Progenitor cell of endocrine pancreas (in vitro differentiated cells): ENCODE measurements around the gene APOL6. TPM values are rescaled to one million over a fixed set of nuclear protein-coding genes. Genes with fewer than 3 reads are reported as not detected.

Experiments used
- DNase-seq: peaks from one replicate; pipeline ENCODE4 v3.0.0; 2021; ENCODE audit warnings: low spot score; ENCODE audit not compliant: unreplicated experiment
- H3K27ac Mint-ChIP-seq: 2 replicates; pipeline ENCODE4 v1.8.0; 2021; ENCODE audit warnings: mild to moderate bottlenecking, moderate library complexity, mixed read lengths
- H3K27me3 Mint-ChIP-seq: 2 replicates; pipeline ENCODE4 v1.8.0; 2021; ENCODE audit warnings: mixed read lengths
- H3K36me3 Mint-ChIP-seq: 2 replicates; pipeline ENCODE4 v1.8.0; 2022; ENCODE audit warnings: mixed read lengths; ENCODE audit not compliant: insufficient read depth
- H3K4me1 Mint-ChIP-seq: 2 replicates; pipeline ENCODE4 v1.8.0; 2021; ENCODE audit warnings: low read depth, mixed read lengths
- H3K4me3 Mint-ChIP-seq: 2 replicates; pipeline ENCODE4 v1.8.0; 2021; ENCODE audit warnings: low read depth, mild to moderate bottlenecking, moderate library complexity, mixed read lengths
- H3K9me3 Mint-ChIP-seq: 2 replicates; pipeline ENCODE4 v1.8.0; 2021; ENCODE audit warnings: low read depth, mixed read lengths
- total RNA-seq: library from RNA; stranded (reverse); gene quantifications from 2 replicates; pipeline ENCODE4 v1.2.1, GENCODE V29; 2021
- TF ChIP-seq, protein P1 (sequence below): fragments of 200-600 bp; sonication (generic); IDR thresholded peaks from one replicate; pipeline ENCODE4 v1.5.0; 2021; ENCODE audit warnings: antibody characterized with exemption, mild to moderate bottlenecking; ENCODE audit not compliant: unreplicated experiment

Gene APOL6
- total RNA-seq, 1 donor from 2014 or later = 0.07 TPM

DNA sequence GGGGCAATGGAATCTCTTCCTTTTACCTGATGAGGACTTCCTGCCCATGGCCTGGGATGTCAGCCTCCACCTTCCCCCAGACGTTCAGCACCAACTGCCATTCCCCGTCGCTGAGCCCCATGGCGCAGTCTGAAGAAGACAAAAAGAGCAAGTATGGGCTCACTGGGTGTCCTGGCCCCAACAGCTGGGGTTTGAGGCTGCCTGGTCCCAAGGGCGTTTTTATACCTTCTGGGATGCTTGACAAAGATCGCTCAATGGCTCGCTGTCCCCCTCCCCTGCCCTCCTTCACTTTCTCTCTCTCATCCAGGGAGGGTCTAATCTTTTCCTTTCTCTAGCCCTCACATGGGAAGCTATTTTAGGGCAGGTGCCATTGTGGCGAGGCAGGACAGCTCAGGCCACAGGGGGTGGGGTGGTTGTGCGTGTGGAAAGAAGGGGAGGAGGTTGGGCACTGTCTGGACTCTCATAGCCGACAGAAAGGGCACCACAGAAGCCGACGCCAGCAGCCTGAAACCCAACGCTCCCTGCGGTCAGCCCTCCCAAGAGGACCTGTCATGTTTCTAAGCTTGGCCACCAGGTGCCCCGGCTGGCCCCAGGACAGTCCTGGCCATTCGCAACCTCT, 31.0 kb upstream of the APOL6 start, which contains the start of gene MB:
MB (minus strand) TSS at position 193 of the 619 bp plus-strand sequence; CDS start at position 121, 72 bp downstream.
- Mint-ChIP-seq H3K27me3 (peaks cover 9% of the 10 kb centered on the region), H3K36me3 (no peaks in the 10 kb centered on the region), H3K27ac (no peak within 1 kb of the TSS), H3K4me3 (no peak within 1 kb of the TSS), H3K9me3 (no peaks in the 10 kb centered on the region), H3K4me1 (no peaks in the 10 kb centered on the region)
- TF ChIP-seq, protein P1, sequence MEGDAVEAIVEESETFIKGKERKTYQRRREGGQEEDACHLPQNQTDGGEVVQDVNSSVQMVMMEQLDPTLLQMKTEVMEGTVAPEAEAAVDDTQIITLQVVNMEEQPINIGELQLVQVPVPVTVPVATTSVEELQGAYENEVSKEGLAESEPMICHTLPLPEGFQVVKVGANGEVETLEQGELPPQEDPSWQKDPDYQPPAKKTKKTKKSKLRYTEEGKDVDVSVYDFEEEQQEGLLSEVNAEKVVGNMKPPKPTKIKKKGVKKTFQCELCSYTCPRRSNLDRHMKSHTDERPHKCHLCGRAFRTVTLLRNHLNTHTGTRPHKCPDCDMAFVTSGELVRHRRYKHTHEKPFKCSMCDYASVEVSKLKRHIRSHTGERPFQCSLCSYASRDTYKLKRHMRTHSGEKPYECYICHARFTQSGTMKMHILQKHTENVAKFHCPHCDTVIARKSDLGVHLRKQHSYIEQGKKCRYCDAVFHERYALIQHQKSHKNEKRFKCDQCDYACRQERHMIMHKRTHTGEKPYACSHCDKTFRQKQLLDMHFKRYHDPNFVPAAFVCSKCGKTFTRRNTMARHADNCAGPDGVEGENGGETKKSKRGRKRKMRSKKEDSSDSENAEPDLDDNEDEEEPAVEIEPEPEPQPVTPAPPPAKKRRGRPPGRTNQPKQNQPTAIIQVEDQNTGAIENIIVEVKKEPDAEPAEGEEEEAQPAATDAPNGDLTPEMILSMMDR = no peak
- DNase-seq = no peak

DNA sequence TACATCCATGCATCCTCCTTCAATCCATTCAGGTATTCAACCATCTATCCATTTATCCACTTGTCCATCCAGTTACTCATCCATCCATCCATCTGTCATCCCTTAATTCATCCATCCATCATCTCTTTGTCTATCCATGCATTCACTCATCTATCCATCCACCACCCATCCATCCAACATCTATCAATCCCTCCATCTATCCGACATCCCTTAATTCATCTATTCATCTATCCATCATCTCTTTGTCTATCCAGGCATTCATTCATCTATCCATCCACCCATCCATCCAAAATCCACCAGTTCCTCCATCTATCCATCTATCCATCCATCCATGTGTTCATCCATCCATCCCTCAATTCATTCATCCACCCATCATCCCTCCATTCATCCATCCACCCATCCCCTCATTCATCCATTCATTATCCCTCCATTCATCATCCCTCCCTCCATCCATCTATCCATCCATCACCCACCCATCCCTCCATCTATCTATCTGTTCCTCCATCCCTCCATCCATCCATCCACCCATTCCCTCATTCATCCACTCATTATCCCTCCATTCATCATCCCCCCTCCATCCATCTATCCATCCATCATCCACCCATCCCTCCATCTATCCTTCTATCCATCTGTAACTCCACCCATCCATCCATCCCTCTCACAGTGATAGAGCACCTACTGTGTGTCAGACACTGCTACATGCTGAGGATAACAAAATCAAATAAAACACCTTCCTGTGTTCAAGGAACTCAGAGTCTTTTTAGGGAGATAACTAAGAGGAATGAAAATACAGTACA, 29.6 kb upstream of the APOL6 start:
- H3K27me3 Mint-ChIP-seq = peaks cover 9% of the 10 kb centered on the region
- no peak overlapping the region for H3K4me3 Mint-ChIP-seq
- H3K36me3 Mint-ChIP-seq = no peaks in the 10 kb centered on the region
- no peak for DNase-seq
- no peaks in the 10 kb centered on the region for H3K9me3 Mint-ChIP-seq
- no peak overlapping the region for H3K27ac Mint-ChIP-seq
- H3K4me1 Mint-ChIP-seq = peaks cover 2% of the 10 kb centered on the region
- TF ChIP-seq, protein P1 = no peak

DNA sequence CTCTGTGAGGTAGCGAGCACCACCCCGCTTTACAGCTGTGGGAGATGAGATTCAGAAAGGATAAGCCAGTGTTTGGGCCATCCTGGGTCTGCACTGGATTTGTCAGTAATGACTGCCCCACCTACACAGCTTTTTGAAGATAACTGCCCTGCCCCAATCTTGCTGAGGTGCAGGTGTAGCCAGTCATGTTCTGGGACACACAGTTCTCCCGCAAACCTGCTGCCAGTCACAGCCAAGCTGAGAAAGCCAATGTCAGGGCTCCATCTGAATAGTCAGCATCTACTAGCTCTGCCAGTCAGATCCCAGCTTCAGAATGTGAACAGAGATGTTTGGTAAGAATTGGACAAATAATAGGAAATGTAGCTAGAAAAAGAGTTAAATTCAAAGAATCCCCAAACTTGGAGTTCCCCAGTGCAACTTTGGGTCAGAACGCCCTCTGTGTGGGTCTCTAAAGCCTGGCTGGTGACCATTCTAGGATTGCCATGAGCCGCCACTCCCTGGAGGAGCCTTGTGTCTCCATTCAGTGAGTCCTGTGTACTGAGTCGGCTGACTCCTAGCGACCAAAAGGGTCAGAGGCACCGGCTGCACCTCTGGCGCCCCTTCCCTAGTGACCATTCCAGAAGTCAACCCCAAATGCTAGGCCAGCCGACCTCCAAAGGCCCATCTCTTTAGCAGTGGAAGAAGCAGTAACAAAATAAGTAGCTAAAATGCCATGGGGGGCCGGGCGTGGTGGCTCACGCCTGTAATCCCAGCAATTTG, 28.7 kb upstream of the APOL6 start:
- H3K4me3 Mint-ChIP-seq = no peak overlapping the region
- DNase-seq = no peak
- peak overlapping the region; percentile 34 for H3K27ac Mint-ChIP-seq
- peaks cover 9% of the 10 kb centered on the region for H3K27me3 Mint-ChIP-seq
- no peaks in the 10 kb centered on the region for H3K36me3 Mint-ChIP-seq
- H3K4me1 Mint-ChIP-seq = peaks cover 2% of the 10 kb centered on the region
- H3K9me3 Mint-ChIP-seq = no peaks in the 10 kb centered on the region
- TF ChIP-seq, protein P1 = no peak

DNA sequence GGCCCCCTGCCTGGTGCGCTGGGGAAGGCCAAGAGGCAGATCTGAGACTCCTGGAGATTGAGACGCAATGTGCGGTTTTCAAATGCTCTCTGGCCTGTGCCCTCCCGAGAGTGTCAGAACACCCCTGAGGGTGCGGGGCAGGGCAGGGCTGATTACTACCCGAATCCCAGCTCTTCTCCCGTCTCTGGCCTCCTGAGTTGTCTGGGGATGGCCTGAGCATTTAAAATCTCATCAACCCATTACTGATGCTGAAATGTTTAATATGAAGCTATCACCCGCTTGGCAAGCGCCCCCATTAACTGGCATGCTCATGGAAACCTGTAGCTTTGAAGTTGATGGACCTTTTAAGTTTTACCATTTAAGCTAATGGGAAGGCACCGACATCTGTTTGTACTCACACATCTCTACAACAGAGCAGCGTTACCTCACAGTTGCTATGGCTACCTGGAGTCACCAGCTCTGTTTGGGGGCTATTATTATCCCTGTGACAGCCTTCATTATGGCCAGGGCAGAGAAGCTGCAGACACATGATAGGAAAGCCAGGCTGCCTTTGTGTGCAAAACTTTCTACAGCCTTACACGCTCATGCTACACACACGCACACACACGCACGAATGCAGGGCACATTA, 27.5 kb upstream of the APOL6 start:
- TF ChIP-seq, protein P1 = no peak
- Mint-ChIP-seq H3K27me3 (peaks cover 7% of the 10 kb centered on the region), H3K4me3 (no peak overlapping the region), H3K27ac (no peak overlapping the region), H3K9me3 (no peaks in the 10 kb centered on the region), H3K36me3 (no peaks in the 10 kb centered on the region), H3K4me1 (peaks cover 2% of the 10 kb centered on the region)
- no peak for DNase-seq

DNA sequence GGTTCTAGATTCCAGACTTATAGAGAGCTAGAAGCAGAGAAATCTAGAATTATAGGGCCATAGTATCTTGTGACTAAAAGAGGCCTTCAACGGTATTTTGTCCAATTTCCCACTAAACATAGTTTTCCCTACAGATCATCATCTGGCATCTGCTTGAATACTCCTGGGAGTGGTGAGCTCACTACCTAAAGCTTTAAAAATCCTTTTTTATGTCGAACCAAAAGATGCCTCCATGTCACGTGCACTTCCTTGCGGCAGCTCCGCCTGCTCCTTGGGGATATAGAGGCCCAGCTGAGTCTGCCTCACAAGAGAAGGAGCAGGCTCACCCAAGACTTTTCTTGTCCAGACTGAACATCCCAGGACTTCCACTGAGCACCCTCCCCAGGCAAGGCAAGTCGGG, 26.8 kb upstream of the APOL6 start:
- no peak for DNase-seq
- Mint-ChIP-seq H3K9me3 (no peaks in the 10 kb centered on the region), H3K36me3 (no peaks in the 10 kb centered on the region), H3K27ac (no peak overlapping the region), H3K27me3 (peaks cover 7% of the 10 kb centered on the region), H3K4me3 (no peak overlapping the region), H3K4me1 (peaks cover 2% of the 10 kb centered on the region)
- TF ChIP-seq, protein P1 = no peak
